HepG2 (cell line): ENCODE measurements around the gene ZNF618. TPM values are rescaled to one million over a fixed set of nuclear protein-coding genes. Genes with fewer than 3 reads are reported as not detected.

Experiments
- ATAC-seq: fragments of 200-7000 bp; cut with Tn5 transposase; 3 replicates; pipeline ENCODE4 v1.9.1; 2020; ENCODE audit warnings: mild to moderate bottlenecking, moderate library complexity
- BruUV-seq: library from RNA; stranded (reverse); fragments of 400-500 nt; replicated peaks from 2 replicates; lab custom pipeline; 2021; lab: Mats Ljungman, UMichigan
- CTCF ChIA-PET: fragments of 300-600 bp; formaldehyde crosslinking; extraction: SDS; loops from one replicate; lab custom pipeline; 2021; ENCODE audit warnings: low total read pairs, inconsistent platforms, low intra/inter-chr PET ratio; lab: Yijun Ruan, JAX
- POLR2A ChIA-PET: fragments of 350-600 bp; sonication (Branson Sonifier 250); formaldehyde crosslinking; loops from one replicate; lab custom pipeline; 2020; ENCODE audit warnings: antibody characterized with exemption, inconsistent platforms; lab: Yijun Ruan, JAX
- DNase-seq: peaks from one replicate; pipeline ENCODE4 v3.0.0-alpha.2; 2015; ENCODE audit warnings: low spot score
- FAIRE-seq: peaks from 3 replicates; lab custom pipeline; 2011; peaks lifted over from hg19 to GRCh38; lab: Jason Lieb, UNC
- H2AFZ ChIP-seq: one replicate; pipeline ENCODE4 v1.6.1; 2011; ENCODE audit warnings: low read length, inconsistent platforms
- H3K27ac ChIP-seq: fragments of 300-600 bp; 3 replicates; pipeline ENCODE4 v1.8.0; 2011; ENCODE audit warnings: mixed run types, mild to moderate bottlenecking, mixed read lengths, low read length, inconsistent platforms; ENCODE audit not compliant: insufficient read depth; ENCODE audit errors: extremely low read length
- H3K27me3 ChIP-seq, 2 experiments: fragments of 200-600 bp in 1 of 2; 2 replicates in 1 of 2; 3 replicates in 1 of 2; pipeline versions ENCODE4 v1.6.0 to v1.8.0; 2011; ENCODE audit warnings: low read length in 2 of 2, mild to moderate bottlenecking in 2 of 2, moderate library complexity in 2 of 2, inconsistent platforms in 1 of 2; ENCODE audit not compliant: insufficient read depth in 2 of 2, control insufficient read depth in 1 of 2
- H3K36me3 ChIP-seq, 2 experiments: fragments of 200-600 bp in 1 of 2; replicated peaks in 1 of 2; 2 replicates in 1 of 2; 3 replicates in 1 of 2; pipeline versions ENCODE4 v1.5.1 to v1.8.0; 2011; ENCODE audit warnings: low read length in 2 of 2, inconsistent platforms in 1 of 2; ENCODE audit not compliant: insufficient read depth in 2 of 2, control insufficient read depth in 1 of 2
- H3K4me1 ChIP-seq: 2 replicates; pipeline ENCODE4 v1.5.1; 2012; ENCODE audit warnings: low read length, inconsistent platforms; ENCODE audit not compliant: insufficient read depth
- H3K4me2 ChIP-seq: 2 replicates; pipeline ENCODE4 v1.6.0; 2011; ENCODE audit warnings: low read depth, low read length, inconsistent platforms
- H3K4me3 ChIP-seq, 3 experiments: fragments of 200-600 bp in 1 of 3; sonication (generic), shearing (Covaris generic) in 1 of 3; replicated peaks in 1 of 3; 2 replicates each; pipeline ENCODE4 v1.5.1; 2011 to 2016; ENCODE audit warnings: low read length in 3 of 3, inconsistent platforms in 2 of 3, low read depth in 2 of 3, mild to moderate bottlenecking in 2 of 3, control low read depth in 1 of 3, mixed read lengths in 1 of 3; ENCODE audit not compliant: insufficient read depth in 1 of 3
- H3K79me2 ChIP-seq: one replicate; pipeline ENCODE4 v1.6.1; 2011; ENCODE audit warnings: low read length, inconsistent platforms; ENCODE audit not compliant: insufficient read depth
- H3K9ac ChIP-seq: 2 replicates; pipeline ENCODE4 v1.6.0; 2011; ENCODE audit warnings: mild to moderate bottlenecking, low read depth, low read length, inconsistent platforms; ENCODE audit not compliant: insufficient read depth
- H3K9me3 ChIP-seq: 2 replicates; pipeline ENCODE4 v1.5.1; 2012; ENCODE audit warnings: mild to moderate bottlenecking, low read length
- H4K20me1 ChIP-seq: 2 replicates; pipeline ENCODE4 v1.6.0; 2011; ENCODE audit warnings: inconsistent platforms, mild to moderate bottlenecking, low read length, moderate library complexity; ENCODE audit not compliant: insufficient read depth
- FOXP4 ChIP-seq: sonication (generic); formaldehyde crosslinking; IDR thresholded peaks from 2 replicates; pipeline ENCODE4 v1.4.0; 2020; ENCODE audit warnings: missing genetic modification reagents
- NFE2 ChIP-seq: sonication (generic); formaldehyde crosslinking; IDR thresholded peaks from 2 replicates; pipeline ENCODE4 v1.4.0; 2020; ENCODE audit warnings: missing genetic modification reagents
- NFIC ChIP-seq: IDR thresholded peaks from 2 replicates; pipeline ENCODE4 v1.6.1; 2012; ENCODE audit warnings: mild to moderate bottlenecking, low read length, inconsistent platforms
- ZNF235 ChIP-seq: sonication (generic); formaldehyde crosslinking; IDR thresholded peaks from 2 replicates; pipeline ENCODE4 v1.8.1; 2023; ENCODE audit warnings: mild to moderate bottlenecking, missing genetic modification reagents, borderline replicate concordance
- ZNF432 ChIP-seq: sonication (generic); formaldehyde crosslinking; IDR thresholded peaks from 2 replicates; pipeline ENCODE4 v1.5.0; 2020; ENCODE audit warnings: missing genetic modification reagents, mild to moderate bottlenecking, borderline replicate concordance
- ZSCAN29 ChIP-seq: sonication (generic); formaldehyde crosslinking; conservative IDR thresholded peaks from 2 replicates; pipeline ENCODE4 v1.4.0; 2020; ENCODE audit warnings: mild to moderate bottlenecking, missing genetic modification reagents
- WGBS: methylation state at CpG from one replicate; pipeline ENCODE4 v1.1.6; 2017; ENCODE audit warnings: low lambda C conversion rate; 5-methylcytosine and 5-hydroxymethylcytosine counted together
- in situ Hi-C: cut with HindIII; loops from 2 replicates; pipeline ENCODE4 v1.10.0; 2017; ENCODE audit warnings: low pct_unique_long_range_greater_than_20kb; ENCODE audit not compliant: extremely low pct_ligation_motif_present
- intact Hi-C: fragments of 100-400 bp; cut with micrococcal nuclease; formaldehyde crosslinking; loops from one replicate; pipeline ENCODE4 v1.10.0; 2022; ENCODE audit not compliant: unreplicated experiment
- polyA plus RNA-seq, 8 experiments: library from polyadenylated mRNA; depleted of rRNA in 3 of 8; stranded (reverse) in 7 of 8; unstranded in 1 of 8; fragments of >200 nt; fragmentation: Illumina TruSeq in 4 of 8; extraction: Trizol in 4 of 8; gene quantifications; 2 replicates each; pipeline versions ENCODE4 v1.2.1 to v1.2.3, GENCODE V29; 2011 to 2016; ENCODE audit warnings: low read depth in 4 of 8, missing spikeins in 1 of 8, mixed read lengths in 1 of 8; ENCODE audit not compliant: insufficient read depth in 1 of 8
- total RNA-seq, 5 experiments: library from RNA; depleted of rRNA; stranded (reverse); fragments of >200 nt; fragmentation: Illumina TruSeq; extraction: Trizol; gene quantifications; 2 replicates each; pipeline ENCODE4 v1.2.3, GENCODE V29; 2016; ENCODE audit warnings: low read depth in 1 of 5

ZNF618 gene
- total and polyA plus RNA-seq, 2 of the 13 experiments (the other 11 are each of a cell fraction or from before 2014, with no cell fraction given) = 0.07 TPM

- ChIA-PET POLR2A (no interaction called here), CTCF (no interaction called here)
- Histone ChIP-seq H3K79me2 (no peaks in the 10 kb centered on the region), H3K36me3 (no peaks in the 10 kb centered on the region), H2AFZ (no peak overlapping the region), H3K4me2 (no peak overlapping the region), H3K9ac (no peak overlapping the region), H3K4me3 (no peak overlapping the region), H4K20me1 (no peaks in the 10 kb centered on the region), H3K27me3 (peaks cover 0 to 11% of the 10 kb centered on the region in 2 experiments; a peak in 3 of 5 replicates), H3K27ac (no peak overlapping the region), H3K9me3 (no peaks in the 10 kb centered on the region), H3K4me1 (no peaks in the 10 kb centered on the region)
- BruUV-seq = no TSS peak
- DNase-seq (no peak), FAIRE-seq (no peak), ATAC-seq (no peak)
- no peak for TF ChIP-seq ZSCAN29
- TF ChIP-seq FOXP4 (CRISPR knock-in tag) = no peak
- no peak for TF ChIP-seq NFE2 (CRISPR knock-in tag)
- no peak for TF ChIP-seq ZNF432 (CRISPR knock-in tag)
- no peak for TF ChIP-seq ZNF235 (CRISPR knock-in tag)
- TF ChIP-seq NFIC = no peak
- 30% methylated on average over 5 of the region's 18 CpGs for WGBS
- in situ Hi-C loops (no loop called here), intact Hi-C loops (no loop called here)
These were observed 132.0 kb downstream of the ZNF618 start for GRCh38 chr9:114007991-114008666.
